LNCaP clone FGC (cell line): Measurements from ENCODE around the gene PRRX1.

ENCODE experiments used
- DNase-seq: peaks from one replicate; pipeline ENCODE4 v3.0.0-alpha.2; 2011; ENCODE audit warnings: low read depth
- H3K4me3 ChIP-seq: 2 replicates; pipeline ENCODE4 v1.5.1; 2011; ENCODE audit warnings: mild to moderate bottlenecking, low read depth, low read length, control low read depth
- TF ChIP-seq, protein P1 (sequence below): IDR thresholded peaks from 2 replicates; pipeline ENCODE4 v1.5.1; 2012; ENCODE audit warnings: mild to moderate bottlenecking; ENCODE audit not compliant: control insufficient read depth, insufficient read depth; ENCODE audit errors: extremely low read depth

Gene PRRX1

DNA sequence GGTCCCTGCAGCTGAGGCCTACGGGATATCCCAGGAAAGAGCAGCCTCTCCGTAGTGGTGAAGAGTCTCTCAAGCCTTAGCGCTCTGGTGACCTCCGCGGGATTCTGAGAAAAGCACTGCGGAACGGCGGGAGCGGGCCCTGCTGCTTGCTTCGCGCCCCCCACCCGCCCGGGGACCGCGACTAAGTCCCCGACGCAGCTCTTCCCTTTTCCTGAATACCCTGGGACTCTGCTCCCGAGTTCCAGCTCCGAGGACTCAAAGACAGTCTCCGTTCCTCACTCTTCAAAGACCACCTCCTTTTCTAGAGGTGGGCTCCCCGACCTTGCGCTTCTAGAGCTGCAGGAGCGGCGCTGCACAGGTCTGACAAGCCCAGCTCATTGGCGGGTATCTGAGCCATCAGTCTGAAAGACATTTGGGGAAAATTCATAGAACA is 3.6 kb upstream of the PRRX1 start:
- no peak for DNase-seq
- TF ChIP-seq, protein P1, sequence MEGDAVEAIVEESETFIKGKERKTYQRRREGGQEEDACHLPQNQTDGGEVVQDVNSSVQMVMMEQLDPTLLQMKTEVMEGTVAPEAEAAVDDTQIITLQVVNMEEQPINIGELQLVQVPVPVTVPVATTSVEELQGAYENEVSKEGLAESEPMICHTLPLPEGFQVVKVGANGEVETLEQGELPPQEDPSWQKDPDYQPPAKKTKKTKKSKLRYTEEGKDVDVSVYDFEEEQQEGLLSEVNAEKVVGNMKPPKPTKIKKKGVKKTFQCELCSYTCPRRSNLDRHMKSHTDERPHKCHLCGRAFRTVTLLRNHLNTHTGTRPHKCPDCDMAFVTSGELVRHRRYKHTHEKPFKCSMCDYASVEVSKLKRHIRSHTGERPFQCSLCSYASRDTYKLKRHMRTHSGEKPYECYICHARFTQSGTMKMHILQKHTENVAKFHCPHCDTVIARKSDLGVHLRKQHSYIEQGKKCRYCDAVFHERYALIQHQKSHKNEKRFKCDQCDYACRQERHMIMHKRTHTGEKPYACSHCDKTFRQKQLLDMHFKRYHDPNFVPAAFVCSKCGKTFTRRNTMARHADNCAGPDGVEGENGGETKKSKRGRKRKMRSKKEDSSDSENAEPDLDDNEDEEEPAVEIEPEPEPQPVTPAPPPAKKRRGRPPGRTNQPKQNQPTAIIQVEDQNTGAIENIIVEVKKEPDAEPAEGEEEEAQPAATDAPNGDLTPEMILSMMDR = no peak
- H3K4me3 ChIP-seq = no peak overlapping the region

DNA sequence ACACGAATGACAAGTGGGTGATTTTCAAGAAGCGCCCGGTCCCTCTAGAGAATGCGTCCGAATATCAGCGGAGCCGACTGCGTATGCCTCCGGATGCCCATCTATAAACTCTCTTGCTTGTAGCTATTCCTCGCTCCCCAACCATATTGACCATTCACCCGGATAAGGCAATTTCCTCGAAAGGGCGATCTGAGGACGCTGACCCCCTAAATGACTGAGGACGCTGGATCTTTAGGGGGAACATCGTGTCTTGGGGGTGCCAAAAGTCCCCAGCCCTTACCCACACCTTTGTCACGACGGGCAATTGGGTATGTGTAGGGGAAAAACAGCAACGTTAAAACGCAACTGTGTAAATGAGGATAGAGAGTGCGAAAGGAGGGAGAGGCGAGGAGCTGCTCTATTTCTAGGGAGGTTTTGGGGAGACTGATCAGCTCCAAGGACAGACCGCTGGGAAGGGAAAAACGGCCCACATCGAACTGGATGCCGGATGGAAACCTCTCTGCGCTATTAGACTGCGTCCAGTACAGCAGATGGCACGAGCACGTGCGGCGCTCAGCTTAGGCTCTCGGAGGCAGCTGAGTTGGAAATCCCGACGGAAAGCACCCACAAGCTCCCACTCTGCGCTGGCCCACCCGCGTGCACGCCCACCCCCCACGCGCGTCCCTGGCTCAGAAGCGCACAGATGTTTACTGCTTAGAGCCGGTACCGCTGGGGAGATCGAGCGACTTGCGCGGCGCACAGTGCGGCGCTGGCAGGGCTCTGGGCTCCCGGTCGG is 2.9 kb upstream of the PRRX1 start:
- TF ChIP-seq, protein P1 = no peak
- DNase-seq = no peak
- H3K4me3 ChIP-seq = no peak overlapping the region

DNA sequence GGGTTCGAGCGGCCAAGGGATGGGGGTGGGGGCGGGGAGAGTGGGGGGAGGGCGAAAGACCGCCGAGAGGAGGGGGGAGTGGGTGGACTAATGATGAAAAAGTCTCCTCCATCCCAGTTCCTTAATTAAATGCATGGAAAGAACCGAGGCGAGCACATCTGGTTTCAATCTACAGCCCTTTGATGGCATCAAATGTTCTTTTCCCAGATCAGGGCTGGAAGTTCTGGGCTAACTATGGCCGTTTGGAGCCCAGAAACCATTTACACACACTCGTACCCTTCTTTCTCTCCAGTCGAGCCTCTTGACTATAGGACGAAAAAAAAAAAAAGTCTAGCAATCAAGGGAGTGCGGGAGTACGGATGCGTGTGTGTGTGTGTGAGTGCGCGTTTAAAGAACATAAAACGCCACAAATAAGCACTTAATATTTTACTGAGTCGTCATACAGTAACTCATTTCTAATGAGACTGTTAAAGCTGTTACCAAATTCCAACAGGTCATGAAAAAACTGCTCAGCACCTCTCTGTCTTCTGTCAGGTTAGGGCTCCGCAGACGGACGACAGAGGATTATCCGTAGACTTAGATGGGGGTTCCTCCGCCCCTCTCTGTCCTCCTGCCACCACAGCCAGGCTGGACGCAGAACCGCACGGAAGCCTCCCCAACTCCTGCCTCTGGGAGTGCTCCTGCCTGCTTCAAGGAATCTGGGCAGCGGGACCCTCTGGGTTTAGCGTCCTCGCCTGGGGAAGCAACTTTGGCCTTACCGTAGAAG is 2.1 kb upstream of the PRRX1 start:
- no peak overlapping the region for H3K4me3 ChIP-seq
- no peak for DNase-seq
- TF ChIP-seq, protein P1 = no peak

DNA sequence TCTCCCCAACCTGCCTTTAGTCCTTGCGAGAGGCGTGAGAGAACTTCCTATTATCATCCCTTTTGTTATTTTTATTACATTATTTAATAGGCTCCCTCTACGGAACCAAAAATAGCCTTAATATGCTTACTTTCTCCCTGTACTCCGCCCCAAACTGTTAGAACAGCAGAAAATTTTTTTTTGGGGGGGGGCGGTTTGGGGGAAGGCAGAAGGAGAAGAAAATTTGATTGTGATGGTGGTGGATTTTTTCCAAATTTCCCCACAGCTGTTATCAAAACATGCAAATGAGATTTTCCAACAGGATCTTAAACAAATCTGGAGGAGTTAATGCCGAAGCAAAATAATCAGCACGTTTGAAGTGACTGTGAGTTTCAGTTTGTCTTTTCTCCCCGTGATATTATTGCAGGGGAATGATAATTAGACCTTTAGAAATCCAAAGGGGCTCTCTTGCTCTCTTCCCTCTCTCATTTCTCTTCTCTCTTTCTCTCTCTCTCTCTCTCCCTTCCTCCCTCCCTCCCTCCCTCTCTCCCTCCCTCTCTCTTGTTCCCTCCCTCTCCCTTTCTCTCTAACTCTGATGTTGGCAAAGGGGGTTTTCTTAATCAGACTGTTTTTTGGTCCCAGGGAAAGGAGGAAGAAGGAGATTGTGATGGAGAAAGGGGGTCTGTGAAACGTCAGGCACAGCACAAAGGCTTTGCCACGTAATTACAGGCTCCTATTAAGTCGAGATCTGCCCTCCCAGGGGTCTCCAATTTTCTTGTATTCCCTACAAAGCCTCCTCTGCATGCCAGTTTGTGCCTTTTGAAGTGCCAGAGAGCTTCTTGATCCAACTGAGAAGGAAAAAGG is 1.1 kb upstream of the PRRX1 start:
- no peak overlapping the region for H3K4me3 ChIP-seq
- DNase-seq = no peak
- TF ChIP-seq, protein P1 = no peak

DNA sequence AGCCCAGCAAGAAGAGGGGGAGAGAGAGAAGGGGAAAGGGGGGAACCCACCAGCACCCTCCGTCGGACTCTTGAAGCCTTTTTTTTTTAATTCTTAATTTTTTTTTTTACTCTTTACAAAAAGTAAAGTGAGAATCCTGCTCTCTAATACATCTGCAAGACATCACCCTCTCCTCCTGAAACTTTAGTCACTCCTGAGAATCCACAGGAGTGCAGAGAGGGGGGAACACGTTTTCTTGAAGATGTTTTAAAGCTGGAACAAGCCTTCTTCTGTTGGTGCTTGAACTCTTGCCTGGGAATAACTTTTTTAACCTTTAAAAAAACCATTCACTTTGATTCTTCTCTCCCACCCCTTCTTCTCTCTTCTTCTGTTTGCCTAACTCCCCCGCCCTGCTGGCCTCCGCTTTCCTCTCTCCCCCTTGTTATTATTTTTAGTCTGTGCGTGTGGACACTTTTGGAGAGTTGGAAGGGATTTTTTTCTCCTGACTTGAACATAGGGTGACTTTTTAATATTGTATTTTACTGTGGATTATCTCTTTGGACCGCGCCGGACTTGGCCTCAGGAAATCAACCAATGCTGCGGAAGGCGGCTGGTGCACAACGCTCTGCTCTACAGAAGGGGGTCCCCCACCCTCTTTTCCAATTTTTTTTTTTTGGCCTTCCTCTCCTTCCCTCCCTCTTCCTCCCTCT is 383 bp upstream of the PRRX1 start:
- TF ChIP-seq, protein P1 = no peak
- no peak overlapping the region for H3K4me3 ChIP-seq

DNA sequence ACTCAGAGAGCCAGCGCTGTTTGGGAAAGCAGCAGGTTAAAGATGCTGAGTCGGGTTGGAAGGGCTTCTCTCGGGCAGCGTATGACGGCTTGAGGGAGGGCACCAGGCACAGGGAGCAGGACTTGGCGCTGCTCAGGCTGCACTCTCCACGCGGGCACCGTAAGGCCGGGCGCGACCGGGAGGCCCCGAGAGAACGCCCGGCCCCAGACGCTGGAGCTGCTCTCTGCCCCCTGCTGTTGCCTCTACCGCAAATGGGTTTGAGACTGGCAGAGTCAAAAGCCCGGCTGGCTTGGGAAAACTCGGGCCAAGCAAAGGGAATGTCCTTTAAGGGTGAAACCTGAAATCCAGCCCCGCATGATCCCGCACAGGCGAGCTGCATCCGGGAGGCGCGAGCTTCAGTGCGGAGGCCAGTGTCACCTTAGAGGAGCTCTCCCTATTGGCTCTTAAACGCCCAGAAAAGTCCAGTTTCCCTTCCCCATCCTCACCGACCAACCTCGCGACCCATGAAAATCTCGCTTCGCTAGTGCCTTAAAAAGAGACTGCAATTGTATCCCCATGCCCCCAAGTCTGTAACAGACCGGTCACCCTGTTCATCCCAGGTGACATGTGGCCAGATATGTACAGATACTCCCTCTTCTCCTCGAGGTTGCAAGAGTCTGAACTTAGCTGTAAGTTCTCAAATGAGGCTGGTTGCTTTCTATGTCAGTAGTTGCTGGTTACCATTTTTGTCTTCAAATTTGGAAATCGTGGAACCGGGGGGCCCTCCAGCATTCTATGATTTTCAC is 1.1 kb downstream of the PRRX1 start:
- H3K4me3 ChIP-seq = no peak overlapping the region
- no peak for DNase-seq

More for the DNA sequence above, 383 bp upstream of the PRRX1 start:
- no peak for DNase-seq

More for the DNA sequence above, 1.1 kb downstream of the PRRX1 start:
- TF ChIP-seq, protein P1 = no peak
